RPMI8226 (cell line): ENCODE measurements around the gene GINS2.

Experiments
- DNase-seq: peaks from one replicate; pipeline ENCODE4 v3.0.0-alpha.2; 2015

Gene GINS2

DNA sequence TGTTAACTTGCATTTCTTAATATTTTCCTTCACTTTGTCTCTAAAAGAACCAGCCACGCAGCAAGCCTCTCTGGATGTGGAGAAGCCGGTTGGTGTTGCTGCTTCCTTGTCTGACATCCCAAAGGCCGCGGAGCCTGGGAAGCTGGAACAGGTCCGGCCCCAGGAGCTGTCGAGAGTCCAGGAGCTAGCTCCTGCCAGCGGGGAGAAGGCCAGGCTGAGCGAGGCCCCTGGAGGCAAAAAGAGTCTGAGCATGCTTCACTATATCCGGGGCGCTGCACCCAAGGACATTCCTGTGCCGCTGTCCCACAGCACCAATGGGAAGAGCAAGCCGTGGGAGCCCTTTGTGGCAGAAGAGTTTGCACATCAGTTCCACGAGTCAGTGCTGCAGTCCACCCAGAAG is 22.8 kb downstream of the GINS2 start:
- no peak for DNase-seq

DNA sequence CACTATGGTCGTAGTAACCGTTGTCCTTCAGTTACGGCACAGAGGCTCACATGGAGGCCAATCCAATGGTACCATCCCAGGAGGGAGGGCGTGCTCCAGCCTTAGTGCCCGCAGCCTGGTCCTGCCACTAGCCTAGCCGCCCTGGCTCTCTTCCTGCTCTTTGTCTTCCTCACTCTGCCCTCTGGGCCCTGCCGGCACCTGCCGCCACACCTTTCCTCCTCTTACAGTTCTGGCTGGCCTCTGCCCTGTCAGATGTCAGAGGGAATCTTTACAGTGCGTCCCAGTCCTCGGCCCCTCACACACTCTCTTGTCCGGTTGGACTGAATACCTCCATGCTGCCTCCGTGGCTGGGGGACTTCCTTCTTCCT is 23.4 kb downstream of the GINS2 start:
- no peak for DNase-seq

DNA sequence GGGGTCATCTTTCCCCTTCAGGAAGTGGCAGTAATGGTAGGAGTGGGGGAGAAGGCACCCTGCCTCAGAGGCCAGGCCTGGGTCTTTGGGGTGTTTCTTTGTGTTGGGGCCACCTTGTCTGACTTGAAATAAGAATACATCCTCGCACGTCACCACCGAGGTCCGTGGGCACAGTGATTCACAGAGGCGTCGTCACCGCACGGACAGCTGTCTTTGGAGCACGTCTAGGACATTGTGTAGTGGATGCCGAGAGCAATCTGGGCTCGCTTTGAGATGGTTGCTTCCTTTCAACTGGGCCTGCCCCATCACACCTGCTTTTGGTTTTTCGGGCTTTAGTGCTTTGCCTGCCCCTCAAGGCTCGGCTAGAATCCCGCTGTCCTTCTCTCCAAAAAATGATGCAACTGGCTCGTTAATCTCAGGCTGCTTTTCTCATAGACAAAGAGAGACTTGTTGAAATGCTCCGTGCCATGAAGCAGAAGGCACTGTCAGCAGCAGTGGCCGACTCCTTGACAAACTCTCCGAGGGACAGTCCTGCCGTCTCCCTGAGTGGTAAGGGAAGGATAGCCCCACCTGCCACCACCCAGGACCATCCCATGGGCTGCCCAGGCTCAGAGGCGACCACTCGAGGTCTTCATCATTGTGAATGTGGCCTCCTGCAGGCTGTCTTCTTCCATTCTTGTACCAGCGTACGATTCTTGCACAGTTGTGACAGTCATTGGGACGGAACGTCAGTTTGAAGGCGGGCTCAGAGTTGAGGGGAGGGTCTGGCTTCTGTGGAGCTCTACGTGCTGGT is 24.0 kb downstream of the GINS2 start:
- DNase-seq, result no peak

DNA sequence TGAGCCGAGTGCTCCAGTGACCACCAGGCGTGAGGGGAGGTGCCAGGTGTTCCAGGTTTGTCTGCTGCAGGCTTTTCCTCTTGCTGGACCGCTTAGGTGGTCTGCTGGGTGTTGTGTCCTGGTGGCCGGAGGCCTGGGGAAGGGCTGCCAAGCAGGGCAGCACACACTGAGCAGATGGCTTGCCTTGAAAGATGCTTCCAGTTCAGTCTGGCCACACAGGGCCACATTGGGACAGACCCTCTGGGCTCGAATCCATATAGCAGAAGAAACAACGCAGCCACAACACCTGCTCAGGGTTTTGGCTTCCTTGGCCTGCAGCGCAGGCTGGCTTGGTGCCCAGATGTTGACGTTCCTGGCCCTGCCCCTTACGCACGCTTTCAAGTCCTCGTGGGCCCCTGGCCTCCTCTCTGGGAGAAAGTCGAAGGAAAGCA is 24.8 kb downstream of the GINS2 start:
- DNase-seq, result no peak

DNA sequence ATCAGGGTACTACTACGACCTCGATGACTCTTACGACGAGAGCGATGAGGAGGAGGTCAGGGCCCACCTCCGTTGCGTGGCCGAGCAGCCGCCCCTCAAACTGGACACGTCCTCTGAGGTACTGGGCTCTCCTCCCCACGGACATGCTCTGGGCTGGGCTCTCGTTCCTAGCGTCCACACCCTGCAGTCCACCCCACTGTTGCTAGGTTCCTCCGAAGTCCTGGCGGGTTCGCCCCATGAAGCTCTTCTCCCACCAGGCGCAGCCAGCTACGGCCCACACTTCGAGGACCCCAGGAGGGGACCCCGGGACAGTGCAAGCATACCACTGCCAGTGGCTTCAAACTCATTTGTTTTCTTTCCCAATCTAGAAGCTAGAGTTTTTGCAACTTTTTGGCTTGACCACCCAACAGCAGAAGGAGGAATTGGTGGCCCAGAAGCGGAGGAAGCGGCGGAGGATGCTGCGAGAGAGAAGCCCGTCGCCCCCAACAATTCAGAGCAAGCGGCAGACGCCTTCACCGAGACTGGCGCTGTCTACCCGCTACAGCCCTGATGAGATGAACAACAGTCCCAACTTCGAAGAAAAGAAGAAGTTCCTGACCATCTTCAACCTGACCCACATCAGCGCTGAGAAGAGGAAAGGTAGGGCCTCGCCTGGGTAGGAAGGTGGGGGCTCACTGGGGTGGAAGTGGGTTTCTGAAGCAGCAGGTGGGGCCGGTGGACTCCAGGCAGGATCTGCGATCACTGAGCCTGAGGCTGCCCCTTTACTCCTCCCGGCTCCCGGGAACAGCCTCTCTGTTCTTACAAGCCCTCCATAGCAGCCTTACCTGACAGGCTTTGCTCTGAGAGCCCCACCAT is 25.6 kb downstream of the GINS2 start:
- DNase-seq, result no peak

DNA sequence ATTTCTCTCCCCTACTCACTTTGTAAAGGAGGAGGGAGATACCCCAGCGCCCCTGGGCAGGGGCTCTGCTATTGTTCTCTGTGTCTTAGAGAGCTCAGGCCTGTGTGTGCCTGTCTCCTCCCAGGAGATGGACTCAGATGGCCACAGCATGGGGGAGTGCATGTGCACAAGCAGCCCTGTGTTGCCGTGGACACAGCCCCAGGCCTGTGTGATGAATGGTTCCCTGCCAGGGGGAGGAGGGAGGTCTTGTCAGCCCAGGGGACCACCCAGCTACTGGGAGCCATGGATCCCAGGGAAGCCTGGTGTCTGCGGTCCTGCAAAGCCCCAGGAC is 26.3 kb downstream of the GINS2 start:
- no peak for DNase-seq

DNA sequence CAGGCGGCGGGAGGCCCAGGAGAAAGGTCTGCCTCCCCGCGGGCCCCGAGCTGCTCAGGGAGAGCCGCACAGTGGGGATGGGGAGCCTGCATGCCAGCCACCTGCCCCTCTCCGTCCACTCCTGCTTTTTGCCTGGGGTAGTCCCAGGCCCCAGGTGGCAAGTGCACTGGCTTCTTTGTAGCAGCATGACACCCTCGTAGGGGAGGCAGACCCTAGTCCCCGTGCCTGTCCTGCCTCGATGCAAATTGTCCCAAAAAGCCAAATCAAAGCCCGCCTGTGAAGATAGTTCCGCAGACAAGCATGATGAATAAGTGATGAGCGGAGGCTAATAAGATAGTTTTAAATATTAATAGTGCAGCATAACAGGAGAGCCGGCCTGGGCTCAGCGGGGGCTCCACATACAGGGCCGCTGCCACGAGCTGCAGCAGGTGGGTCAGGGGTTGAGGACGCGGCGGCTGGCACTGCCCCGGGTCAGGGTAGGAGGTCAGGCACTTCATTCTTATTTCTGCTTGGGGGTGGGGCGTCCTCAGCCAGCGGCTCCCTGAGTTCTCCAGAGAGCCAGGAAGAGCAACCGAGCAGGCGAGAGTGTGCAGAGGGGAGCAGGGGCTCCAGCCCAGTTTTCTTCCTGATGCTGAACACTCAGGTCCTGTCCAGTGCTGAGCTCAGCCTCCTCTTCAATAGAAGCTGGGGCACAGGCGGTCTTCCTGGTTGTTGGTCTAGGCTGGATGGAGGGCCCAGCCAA is 26.8 kb downstream of the GINS2 start:
- no peak for DNase-seq

DNA sequence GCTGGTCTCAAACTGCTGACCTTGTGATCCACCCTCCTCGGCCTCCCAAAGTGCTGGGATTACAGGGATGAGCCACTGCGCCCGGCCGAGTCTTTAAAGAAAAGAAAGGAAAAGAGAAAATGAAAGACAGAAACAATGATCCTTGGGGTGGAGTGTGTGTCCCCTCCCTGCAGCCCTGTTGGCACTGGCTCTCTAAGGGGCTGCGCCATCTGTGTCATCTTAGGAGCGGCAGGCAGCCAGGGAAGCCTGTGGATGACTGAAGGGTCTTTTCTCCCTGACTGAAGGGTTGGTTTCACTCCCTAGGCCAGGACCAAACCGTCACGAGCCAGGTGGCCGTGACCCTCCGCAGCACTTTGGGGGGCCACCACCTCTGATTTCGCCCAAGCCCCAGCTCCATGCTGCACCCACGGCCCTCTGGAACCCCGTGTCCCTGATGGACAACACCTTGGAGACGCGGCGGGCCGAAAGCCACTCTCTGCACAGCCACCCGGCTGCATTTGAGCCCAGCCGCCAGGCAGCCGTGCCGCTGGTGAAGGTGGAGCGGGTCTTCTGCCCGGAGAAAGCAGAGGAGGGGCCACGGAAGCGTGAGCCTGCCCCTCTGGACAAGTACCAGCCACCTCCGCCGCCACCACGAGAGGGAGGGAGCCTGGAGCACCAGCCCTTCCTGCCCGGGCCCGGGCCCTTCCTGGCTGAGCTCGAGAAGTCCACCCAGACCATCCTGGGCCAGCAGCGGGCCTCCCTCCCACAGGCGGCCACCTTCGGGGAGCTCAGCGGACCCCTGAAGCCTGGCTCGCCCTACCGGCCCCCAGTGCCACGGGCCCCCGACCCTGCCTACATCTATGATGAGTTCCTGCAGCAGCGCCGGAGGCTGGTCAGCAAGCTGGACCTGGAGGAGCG is 27.7 kb downstream of the GINS2 start:
- DNase-seq, result no peak

DNA sequence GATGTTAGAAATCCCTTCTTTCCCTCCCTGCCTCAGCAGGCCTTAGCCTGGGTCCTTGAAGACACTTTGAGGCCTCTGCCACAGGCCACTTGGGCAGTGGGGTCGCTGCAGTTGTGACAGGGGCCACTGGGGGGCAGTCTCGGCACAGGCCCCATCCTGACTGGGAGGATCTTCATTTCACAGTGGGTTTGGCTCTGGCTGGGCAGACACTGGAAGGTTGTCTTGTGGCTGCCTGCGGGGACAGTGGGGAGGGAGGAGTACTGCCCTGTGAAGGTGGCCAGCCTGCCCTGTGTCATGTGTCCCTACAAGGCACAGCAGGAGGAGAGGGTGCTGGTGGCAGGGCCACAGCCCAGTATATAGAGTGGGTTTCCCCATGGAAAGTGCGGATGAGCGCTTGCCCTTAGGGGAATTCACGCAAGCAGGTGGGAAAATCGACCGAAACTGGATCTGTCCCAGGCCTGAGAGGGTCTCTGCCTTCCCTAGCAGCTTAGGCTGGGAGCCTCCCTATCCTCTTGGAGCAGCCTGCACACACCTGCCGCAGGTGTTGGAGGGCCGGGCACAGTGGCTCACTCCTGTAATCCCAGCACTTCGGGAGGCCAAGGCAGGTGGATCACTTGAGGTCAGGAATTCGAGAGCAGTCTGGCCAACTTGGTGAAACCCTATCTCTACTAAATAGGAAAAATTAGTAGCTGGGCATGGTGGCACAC is 28.8 kb downstream of the GINS2 start:
- DNase-seq, result peak; percentile 34

DNA sequence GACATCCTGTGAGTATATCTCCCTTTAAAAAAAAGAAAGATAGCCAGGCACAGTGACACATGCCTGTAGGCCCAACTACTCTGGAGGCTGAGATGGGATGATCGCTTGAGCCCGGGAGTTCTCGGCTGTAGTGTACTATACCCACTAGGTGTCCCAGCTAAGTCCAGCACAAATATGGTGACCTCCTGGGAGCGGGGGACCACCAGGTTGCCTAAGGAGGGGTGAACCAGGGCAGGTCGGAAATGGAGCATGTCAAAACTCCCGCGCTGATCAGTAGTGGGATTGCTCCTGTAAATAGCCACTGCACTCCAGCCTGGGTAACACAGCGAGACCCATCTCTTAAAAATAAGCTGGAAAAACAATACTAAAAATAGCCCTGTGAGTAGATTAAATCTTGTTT is 29.4 kb downstream of the GINS2 start:
- DNase-seq, result no peak

DNA sequence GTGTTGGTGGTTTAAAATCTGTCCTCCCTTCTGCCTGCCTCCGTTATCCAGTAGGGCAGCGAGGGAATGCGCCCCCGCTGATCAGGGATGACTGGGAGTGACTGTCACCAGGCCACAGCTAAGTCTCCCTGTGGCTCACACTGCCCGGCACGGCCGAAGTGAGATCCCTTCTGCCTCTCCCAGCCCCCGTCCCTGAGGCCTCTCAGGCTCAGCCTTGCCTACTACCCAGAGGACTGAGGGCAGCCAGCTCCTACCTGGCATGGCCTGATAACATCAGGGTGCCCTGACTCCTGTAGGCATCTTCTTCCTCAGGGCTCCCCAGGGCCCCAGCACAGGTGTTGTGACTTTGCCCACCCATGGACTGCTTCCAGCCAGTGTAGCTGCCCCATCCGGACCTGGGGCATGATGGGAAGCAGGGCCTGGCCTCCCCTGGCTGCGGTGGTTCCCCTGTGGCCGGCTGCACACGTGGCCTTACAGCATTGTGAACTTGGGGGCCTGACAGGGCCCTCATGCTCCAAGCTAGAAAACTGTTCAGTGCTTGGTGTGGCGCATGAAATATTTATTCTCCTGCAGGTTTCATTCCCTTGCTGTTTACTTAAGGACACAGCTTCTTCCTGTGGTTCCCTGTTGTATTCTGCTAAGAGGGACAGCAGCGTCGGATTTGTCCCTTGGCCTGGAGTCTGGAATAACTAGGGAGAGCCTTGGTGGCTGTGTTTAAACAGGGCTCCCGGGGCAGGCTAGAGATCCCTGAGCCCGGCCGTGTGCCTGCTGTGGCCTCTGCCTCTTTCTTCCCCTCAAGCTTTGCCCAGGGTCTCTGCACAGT is 30.0 kb downstream of the GINS2 start:
- DNase-seq, result no peak

DNA sequence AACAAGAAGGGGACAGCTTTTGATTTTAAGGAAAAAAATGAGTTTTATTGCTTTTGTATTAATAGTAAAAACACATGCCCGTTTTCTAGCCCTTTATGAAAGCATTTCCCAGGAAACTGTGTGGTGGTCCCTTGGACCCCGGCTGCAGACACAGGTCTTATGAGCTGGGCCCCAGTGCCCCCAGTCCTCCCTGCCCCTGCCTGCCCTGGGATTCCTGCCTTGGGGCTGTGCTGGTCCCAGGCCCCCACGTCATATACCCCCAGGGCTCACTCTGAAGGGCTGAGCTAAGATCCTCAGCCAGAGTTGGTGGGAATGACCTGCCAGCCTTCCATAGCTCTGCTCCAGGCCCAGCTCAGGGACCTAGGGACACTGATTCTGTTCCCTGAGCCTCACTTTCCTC is 30.8 kb downstream of the GINS2 start:
- DNase-seq, result no peak

DNA sequence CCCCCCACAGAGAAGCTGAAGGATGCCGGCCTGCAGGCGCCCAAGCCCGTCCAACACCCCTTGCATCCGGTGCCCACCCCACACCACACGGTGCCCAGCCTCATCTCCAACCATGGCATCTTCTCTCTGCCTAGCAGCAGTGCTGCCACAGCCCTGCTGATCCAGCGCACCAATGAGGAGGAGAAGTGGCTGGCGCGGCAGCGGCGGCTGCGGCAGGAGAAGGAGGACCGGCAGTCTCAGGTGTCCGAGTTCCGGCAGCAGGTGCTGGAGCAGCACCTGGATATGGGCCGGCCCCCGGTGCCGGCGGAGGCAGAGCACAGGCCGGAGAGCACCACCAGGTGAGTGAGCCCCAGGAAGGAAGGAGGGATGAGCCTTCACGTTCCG is 31.5 kb downstream of the GINS2 start:
- DNase-seq, result no peak

DNA sequence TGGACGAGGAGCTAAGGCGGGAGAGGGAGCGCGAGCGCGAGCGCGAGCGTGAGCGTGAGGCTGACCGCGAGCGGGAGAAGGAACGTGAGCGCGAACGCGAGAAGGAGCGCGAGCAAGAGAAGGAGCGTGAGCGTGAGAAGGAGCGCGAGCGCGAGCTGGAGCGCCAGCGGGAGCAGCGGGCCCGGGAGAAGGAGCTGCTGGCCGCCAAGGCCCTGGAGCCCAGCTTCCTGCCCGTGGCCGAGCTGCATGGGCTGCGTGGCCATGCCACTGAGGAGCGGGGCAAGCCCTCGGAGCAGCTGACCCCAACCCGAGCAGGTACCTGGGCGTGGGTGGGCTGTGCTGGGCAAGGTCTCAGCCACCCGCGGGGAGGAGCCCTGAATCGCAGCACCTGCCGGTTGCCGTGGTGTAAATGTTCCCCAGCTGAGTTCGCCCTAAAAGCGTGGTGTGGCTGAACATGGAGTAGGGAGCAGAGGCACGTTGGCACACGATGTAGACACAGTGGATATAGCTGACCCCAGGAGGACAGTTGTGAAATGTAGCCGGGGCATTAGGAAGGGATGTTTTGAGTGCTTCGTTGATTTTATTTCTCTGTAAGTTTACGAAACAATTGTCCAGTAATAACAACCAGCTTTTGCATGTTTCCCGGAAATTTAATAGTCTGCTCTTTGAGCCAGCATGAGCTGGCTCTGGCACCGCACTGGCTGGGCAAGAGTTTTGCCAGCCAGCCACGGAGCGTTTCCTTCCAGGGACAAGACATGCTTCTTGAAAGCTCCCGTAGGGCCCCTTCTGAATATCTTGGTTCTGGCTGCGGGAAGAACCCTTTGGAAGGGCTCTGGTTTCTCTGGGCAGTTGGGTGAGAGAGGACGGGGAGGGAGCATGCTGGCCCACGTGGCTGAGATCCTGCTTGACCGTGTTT is 32.1 kb downstream of the GINS2 start:
- DNase-seq, result no peak

DNA sequence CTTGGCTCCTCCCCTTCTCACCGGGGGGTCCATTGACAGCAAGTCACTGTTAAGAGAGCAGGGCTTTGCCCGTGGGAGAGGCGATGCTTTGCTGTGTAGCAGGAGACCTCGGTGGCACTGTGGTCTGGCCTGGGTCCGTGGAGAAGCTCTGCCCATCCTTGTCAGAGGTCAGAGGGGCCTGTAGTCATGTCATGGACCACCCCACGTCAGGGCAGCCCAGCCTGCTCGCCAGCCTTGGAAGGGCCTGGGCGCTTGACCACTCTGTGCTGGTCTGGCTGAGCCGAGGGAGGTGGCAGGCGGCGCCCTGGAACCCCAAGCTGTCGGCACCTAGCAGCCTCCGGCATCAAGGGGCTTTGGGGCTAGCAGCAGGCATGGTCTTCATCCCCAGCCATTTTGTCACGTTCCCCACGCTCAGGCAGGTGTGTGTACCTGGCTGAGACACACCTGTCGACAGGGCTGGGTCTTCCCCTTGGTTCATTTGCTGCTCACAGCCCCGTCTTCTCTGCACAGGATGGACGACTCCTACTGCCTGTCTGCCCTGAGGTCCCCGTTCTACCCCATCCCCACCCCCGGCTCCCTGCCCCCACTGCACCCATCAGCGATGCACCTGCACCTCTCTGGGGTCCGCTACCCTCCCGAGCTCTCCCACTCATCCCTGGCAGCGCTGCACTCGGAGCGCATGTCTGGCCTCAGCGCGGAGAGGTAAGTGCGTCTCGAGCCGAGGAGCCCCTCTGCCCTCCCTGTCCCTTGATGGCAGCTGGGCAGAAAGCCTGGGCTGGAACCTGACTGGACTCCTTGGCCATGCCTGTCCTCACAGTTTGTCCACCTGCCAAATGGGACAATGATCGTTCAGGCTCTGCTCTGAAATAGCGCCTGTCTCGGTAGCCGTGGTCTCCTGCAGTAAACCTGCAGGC is 33.3 kb downstream of the GINS2 start:
- no peak for DNase-seq

DNA sequence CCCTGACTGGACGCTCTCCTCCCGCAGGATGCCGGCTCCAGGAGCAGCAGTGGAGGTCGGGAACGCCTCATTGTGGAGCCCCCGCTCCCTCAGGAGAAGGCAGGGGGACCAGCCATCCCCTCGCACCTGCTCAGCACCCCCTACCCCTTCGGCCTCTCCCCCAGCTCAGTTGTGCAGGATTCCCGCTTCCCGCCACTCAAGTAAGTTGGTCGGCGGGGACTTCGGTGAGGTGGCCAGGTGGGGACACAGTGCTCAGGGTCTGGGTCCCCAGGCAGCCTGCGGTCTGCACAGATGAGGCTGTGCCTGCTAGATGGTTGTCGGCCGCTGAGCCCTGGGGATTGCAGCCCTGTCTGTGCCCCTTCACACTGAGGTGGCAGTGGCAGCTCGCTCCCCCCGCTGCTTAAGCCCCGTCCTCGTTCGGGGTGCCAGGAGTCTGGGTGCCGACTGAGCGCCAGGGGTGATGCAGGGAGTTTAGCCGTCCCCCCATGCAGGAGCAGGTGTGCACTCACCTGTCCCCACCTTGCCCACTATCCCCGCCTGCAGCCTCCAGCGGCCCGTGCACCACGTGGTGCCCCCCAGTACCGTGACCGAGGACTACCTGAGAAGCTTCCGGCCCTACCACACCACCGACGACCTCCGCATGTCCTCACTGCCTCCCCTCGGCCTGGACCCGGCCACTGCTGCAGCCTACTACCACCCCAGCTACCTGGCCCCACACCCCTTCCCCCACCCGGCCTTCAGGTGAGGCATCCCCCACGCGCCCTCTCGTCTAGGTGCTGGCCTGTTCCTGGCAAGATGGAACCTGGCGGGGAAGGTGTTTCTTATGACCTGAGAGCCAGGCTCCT is 34.3 kb downstream of the GINS2 start:
- DNase-seq, result no peak

DNA sequence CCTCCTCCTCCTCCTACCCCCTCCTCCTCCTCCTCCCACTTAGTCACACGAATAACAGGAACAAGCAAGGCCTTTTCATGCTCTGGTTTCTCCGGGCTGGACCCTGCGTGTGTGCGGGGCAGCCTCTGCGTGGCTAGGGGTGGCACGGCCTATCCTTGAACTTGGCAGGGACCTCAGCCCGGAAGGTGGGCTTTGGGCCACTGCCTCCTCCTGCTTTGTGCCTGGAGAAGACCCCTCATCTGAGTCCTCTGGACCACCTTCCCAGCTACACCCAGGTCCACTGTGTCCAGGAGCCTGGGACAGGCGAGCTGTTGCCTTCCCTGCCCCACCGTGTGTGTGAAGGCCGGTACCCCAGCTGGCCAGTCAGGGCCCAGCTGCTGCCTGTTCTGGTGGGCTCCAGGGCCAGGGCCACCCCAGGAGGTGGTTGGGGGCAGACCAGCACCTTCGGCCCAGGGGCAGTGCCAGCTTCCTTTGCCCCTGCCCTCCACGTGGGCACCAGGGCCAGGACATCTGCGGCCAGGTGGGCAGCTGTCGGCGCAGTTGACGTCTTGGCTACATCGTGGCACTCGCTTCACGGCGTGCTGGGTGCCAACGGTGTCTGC is 35.4 kb downstream of the GINS2 start:
- no peak for DNase-seq
